Hypothalamus (tissue), 51 donors: Measurements from ENCODE around the gene SGCE.

ENCODE experiments used
- DNase-seq, 51 donors: peaks; one replicate each; lab custom pipeline; 2025; lab: John Stamatoyannopoulos, UW

Gene SGCE

GRCh38 chr7:94632338-94633013 is 23.5 kb downstream of the SGCE start:
- no peak for DNase-seq

GRCh38 chr7:94630855-94631254 is 25.1 kb downstream of the SGCE start:
- no peak for DNase-seq

GRCh38 chr7:94623820-94624219 is 32.1 kb downstream of the SGCE start:
- no peak for DNase-seq

GRCh38 chr7:94621120-94621519 is 34.8 kb downstream of the SGCE start:
- no peak for DNase-seq

GRCh38 chr7:94620703-94621118 is 35.2 kb downstream of the SGCE start:
- peak in 31 of 51 donors; percentile 1 to 71 (median 24) for DNase-seq

- DNase-seq: no peak
Measured at GRCh38 chr7:94618126-94618525, 37.8 kb downstream of the SGCE start.

- no peak for DNase-seq
Measured at GRCh38 chr7:94616855-94617254, 39.1 kb downstream of the SGCE start.

GRCh38 chr7:94615666-94616065 is 40.3 kb downstream of the SGCE start:
- no peak for DNase-seq

GRCh38 chr7:94612661-94613060 is 43.3 kb downstream of the SGCE start:
- DNase-seq: no peak

- DNase-seq: no peak
Measured at GRCh38 chr7:94612253-94612652, 43.7 kb downstream of the SGCE start.

GRCh38 chr7:94609561-94609960 is 46.4 kb downstream of the SGCE start:
- no peak for DNase-seq

GRCh38 chr7:94605031-94605430 is 50.9 kb downstream of the SGCE start:
- no peak for DNase-seq

GRCh38 chr7:94602181-94602580 is 53.8 kb downstream of the SGCE start:
- no peak for DNase-seq

- no peak for DNase-seq
Measured at GRCh38 chr7:94600267-94600666, 55.7 kb downstream of the SGCE start.

- no peak for DNase-seq
Measured at GRCh38 chr7:94595717-94596116, 60.2 kb downstream of the SGCE start.

- no peak for DNase-seq
Measured at GRCh38 chr7:94594882-94595281, 61.1 kb downstream of the SGCE start.

GRCh38 chr7:94591176-94591575 is 64.8 kb downstream of the SGCE start:
- DNase-seq: no peak

- DNase-seq: no peak
Measured at GRCh38 chr7:94590526-94591162, 65.3 kb downstream of the SGCE start.

GRCh38 chr7:94588075-94588474 is 67.9 kb downstream of the SGCE start:
- DNase-seq: no peak

GRCh38 chr7:94584113-94584512 is 71.8 kb downstream of the SGCE start:
- DNase-seq: no peak

GRCh38 chr7:94580601-94581000 is 75.3 kb downstream of the SGCE start:
- DNase-seq: no peak

GRCh38 chr7:94579470-94579869 is 76.5 kb downstream of the SGCE start:
- DNase-seq: no peak

GRCh38 chr7:94578614-94579013 is 77.3 kb downstream of the SGCE start:
- no peak for DNase-seq
